Karpas-422 (cell line): ENCODE results near the gene ZNF568. TPM values are rescaled to one million over a fixed set of nuclear protein-coding genes. Genes with fewer than 3 reads are reported as not detected.

ENCODE experiments used
- DNase-seq: peaks from one replicate; pipeline ENCODE4 v3.0.0-alpha.2; 2015
- H2AFZ ChIP-seq: fragments of 200-600 bp; sonication (generic); 2 replicates; pipeline ENCODE4 v1.6.1; 2014; ENCODE audit warnings: antibody characterized with exemption, low read length, mixed read lengths
- H3K27ac ChIP-seq: fragments of 200-600 bp; sonication (generic); 2 replicates; pipeline ENCODE4 v1.5.1; 2014; ENCODE audit warnings: mild to moderate bottlenecking, low read length, moderate library complexity
- H3K27me3 ChIP-seq: fragments of 200-600 bp; sonication (generic); 2 replicates; pipeline ENCODE4 v1.6.1; 2014; ENCODE audit warnings: low read length, mixed read lengths
- H3K36me3 ChIP-seq: fragments of 200-600 bp; sonication (generic); 2 replicates; pipeline ENCODE4 v1.6.1; 2014; ENCODE audit warnings: low read length, mixed read lengths; ENCODE audit not compliant: insufficient read depth
- H3K4me1 ChIP-seq: fragments of 200-600 bp; sonication (generic); 2 replicates; pipeline ENCODE4 v1.6.1; 2014; ENCODE audit warnings: mild to moderate bottlenecking, low read length, mixed read lengths
- H3K4me2 ChIP-seq: fragments of 200-600 bp; sonication (generic); 2 replicates; pipeline ENCODE4 v1.6.1; 2014; ENCODE audit warnings: low read length, low read depth, mild to moderate bottlenecking; ENCODE audit not compliant: poor library complexity, severe bottlenecking
- H3K4me3 ChIP-seq: fragments of 200-600 bp; sonication (generic); 2 replicates; pipeline ENCODE4 v1.5.1; 2014; ENCODE audit warnings: mild to moderate bottlenecking, antibody characterized with exemption, low read length, mixed read lengths
- H3K79me2 ChIP-seq: fragments of 200-600 bp; sonication (generic); 2 replicates; pipeline ENCODE4 v1.6.1; 2014; ENCODE audit warnings: mild to moderate bottlenecking, low read length, mixed read lengths
- H3K9ac ChIP-seq: fragments of 200-600 bp; sonication (generic); 2 replicates; pipeline ENCODE4 v1.6.0; 2014; ENCODE audit warnings: low read length
- H3K9me2 ChIP-seq: fragments of 200-600 bp; sonication (generic), shearing (Covaris generic); replicated peaks from 2 replicates; pipeline ENCODE4 v1.6.0; 2014; ENCODE audit warnings: mild to moderate bottlenecking, low read length, moderate library complexity; ENCODE audit not compliant: insufficient read depth
- H3K9me3 ChIP-seq: fragments of 300-700, 200-600 bp; sonication (generic); 2 replicates; pipeline ENCODE4 v1.6.1; 2014; ENCODE audit warnings: low read length, mixed read lengths
- H4K20me1 ChIP-seq: fragments of 200-600 bp; sonication (generic); 2 replicates; pipeline ENCODE4 v1.6.1; 2014; ENCODE audit warnings: mild to moderate bottlenecking, antibody characterized with exemption, low read length, low read depth; ENCODE audit not compliant: insufficient read depth
- total RNA-seq: library from RNA; depleted of rRNA; stranded (reverse); fragments of >200 nt; shearing (Covaris generic); gene quantifications from 2 replicates; pipeline ENCODE4 v1.2.3, GENCODE V29; 2014; ENCODE audit warnings: low replicate concordance

Gene ZNF568
- total RNA-seq, 1 experiment from 2014 or later = 0.48 TPM

- no peak for DNase-seq
- Histone ChIP-seq H3K4me2 (no peak overlapping the region), H3K9ac (no peak overlapping the region), H3K9me3 (peaks cover 10% of the 10 kb centered on the region), H3K27me3 (no peaks in the 10 kb centered on the region), H3K79me2 (no peaks in the 10 kb centered on the region), H3K27ac (no peak overlapping the region), H3K4me3 (no peak overlapping the region), H3K36me3 (no peaks in the 10 kb centered on the region), H2AFZ (no peak overlapping the region), H3K9me2 (no peaks in the 10 kb centered on the region), H4K20me1 (no peaks in the 10 kb centered on the region), H3K4me1 (no peaks in the 10 kb centered on the region)
These were observed 70.0 kb downstream of the ZNF568 start for GRCh38 chr19:36986131-36986530.

- H3K27ac ChIP-seq = no peak overlapping the region
- H3K79me2 ChIP-seq = no peaks in the 10 kb centered on the region
- H3K36me3 ChIP-seq = no peaks in the 10 kb centered on the region
- no peaks in the 10 kb centered on the region for H3K27me3 ChIP-seq
- no peaks in the 10 kb centered on the region for H4K20me1 ChIP-seq
- H2AFZ ChIP-seq = no peak overlapping the region
- DNase-seq = no peak
- H3K4me3 ChIP-seq = no peak overlapping the region
- no peaks in the 10 kb centered on the region for H3K4me1 ChIP-seq
- no peak overlapping the region for H3K4me2 ChIP-seq
- H3K9me3 ChIP-seq = peaks cover 10% of the 10 kb centered on the region
- no peaks in the 10 kb centered on the region for H3K9me2 ChIP-seq
- H3K9ac ChIP-seq = no peak overlapping the region
These were observed 70.5 kb downstream of the ZNF568 start for GRCh38 chr19:36986601-36987000.

GRCh38 chr19:36987091-36987490, 71.0 kb downstream of the ZNF568 start:
- H2AFZ ChIP-seq = no peak overlapping the region
- no peaks in the 10 kb centered on the region for H4K20me1 ChIP-seq
- no peak overlapping the region for H3K9ac ChIP-seq
- DNase-seq = no peak
- H3K4me2 ChIP-seq = no peak overlapping the region
- H3K4me1 ChIP-seq = no peaks in the 10 kb centered on the region
- H3K27ac ChIP-seq = no peak overlapping the region
- H3K9me3 ChIP-seq = peaks cover 10% of the 10 kb centered on the region
- no peaks in the 10 kb centered on the region for H3K36me3 ChIP-seq
- H3K79me2 ChIP-seq = no peaks in the 10 kb centered on the region
- H3K9me2 ChIP-seq = no peaks in the 10 kb centered on the region
- no peaks in the 10 kb centered on the region for H3K27me3 ChIP-seq
- no peak overlapping the region for H3K4me3 ChIP-seq

GRCh38 chr19:36997152-36997842, 81.2 kb downstream of the ZNF568 start:
- Histone ChIP-seq H3K36me3 (no peaks in the 10 kb centered on the region), H3K4me1 (no peaks in the 10 kb centered on the region), H3K27me3 (no peaks in the 10 kb centered on the region), H3K4me3 (no peak overlapping the region), H3K9me3 (peaks cover 39% of the 10 kb centered on the region), H3K9ac (no peak overlapping the region), H3K27ac (no peak overlapping the region), H4K20me1 (no peaks in the 10 kb centered on the region), H3K9me2 (no peaks in the 10 kb centered on the region), H3K4me2 (no peak overlapping the region), H3K79me2 (no peaks in the 10 kb centered on the region), H2AFZ (no peak overlapping the region)
- no peak for DNase-seq

GRCh38 chr19:36997843-36998235, 81.7 kb downstream of the ZNF568 start:
- H3K36me3 ChIP-seq = no peaks in the 10 kb centered on the region
- no peaks in the 10 kb centered on the region for H3K27me3 ChIP-seq
- DNase-seq = no peak
- no peak overlapping the region for H2AFZ ChIP-seq
- H3K79me2 ChIP-seq = no peaks in the 10 kb centered on the region
- no peak overlapping the region for H3K4me2 ChIP-seq
- H3K9ac ChIP-seq = no peak overlapping the region
- no peaks in the 10 kb centered on the region for H4K20me1 ChIP-seq
- no peak overlapping the region for H3K4me3 ChIP-seq
- H3K9me2 ChIP-seq = no peaks in the 10 kb centered on the region
- no peaks in the 10 kb centered on the region for H3K4me1 ChIP-seq
- no peak overlapping the region for H3K27ac ChIP-seq
- H3K9me3 ChIP-seq = peaks cover 37% of the 10 kb centered on the region

GRCh38 chr19:36999313-36999712, 83.2 kb downstream of the ZNF568 start:
- Histone ChIP-seq H3K4me1 (no peaks in the 10 kb centered on the region), H3K4me2 (no peak overlapping the region), H3K9ac (no peak overlapping the region), H3K79me2 (no peaks in the 10 kb centered on the region), H3K36me3 (no peaks in the 10 kb centered on the region), H3K4me3 (no peak overlapping the region), H3K9me2 (no peaks in the 10 kb centered on the region), H3K9me3 (peaks cover 25% of the 10 kb centered on the region), H2AFZ (no peak overlapping the region), H3K27ac (no peak overlapping the region), H3K27me3 (no peaks in the 10 kb centered on the region), H4K20me1 (no peaks in the 10 kb centered on the region)
- DNase-seq = no peak

GRCh38 chr19:37007587-37008220, 91.6 kb downstream of the ZNF568 start:
- H3K27ac ChIP-seq = no peak overlapping the region
- no peak overlapping the region for H3K4me3 ChIP-seq
- H3K36me3 ChIP-seq = no peaks in the 10 kb centered on the region
- no peaks in the 10 kb centered on the region for H3K9me2 ChIP-seq
- H4K20me1 ChIP-seq = no peaks in the 10 kb centered on the region
- no peak overlapping the region for H2AFZ ChIP-seq
- no peak overlapping the region for H3K4me2 ChIP-seq
- no peak overlapping the region for H3K9ac ChIP-seq
- peaks cover 10% of the 10 kb centered on the region; the same call in 1 of the 2 replicates for H3K9me3 ChIP-seq
- no peaks in the 10 kb centered on the region for H3K27me3 ChIP-seq
- H3K79me2 ChIP-seq = no peaks in the 10 kb centered on the region
- DNase-seq = no peak
- no peaks in the 10 kb centered on the region for H3K4me1 ChIP-seq

GRCh38 chr19:37009871-37010270, 93.7 kb downstream of the ZNF568 start:
- no peak overlapping the region for H2AFZ ChIP-seq
- H4K20me1 ChIP-seq = no peaks in the 10 kb centered on the region
- H3K9me3 ChIP-seq = peaks cover 13% of the 10 kb centered on the region; the same call in 1 of the 2 replicates
- no peaks in the 10 kb centered on the region for H3K36me3 ChIP-seq
- no peak overlapping the region for H3K9ac ChIP-seq
- H3K9me2 ChIP-seq = no peaks in the 10 kb centered on the region
- H3K27ac ChIP-seq = no peak overlapping the region
- DNase-seq = no peak
- no peak overlapping the region for H3K4me2 ChIP-seq
- no peak overlapping the region for H3K4me3 ChIP-seq
- no peaks in the 10 kb centered on the region for H3K27me3 ChIP-seq
- no peaks in the 10 kb centered on the region for H3K4me1 ChIP-seq
- H3K79me2 ChIP-seq = no peaks in the 10 kb centered on the region
